HEK293T (cell line): Measurements from ENCODE around the gene DENR.

Experiments used
- CTCF ChIA-PET: fragments of 350-600 bp; formaldehyde crosslinking; extraction: SDS; loops from one replicate; lab custom pipeline; 2021; ENCODE audit warnings: antibody characterized with exemption, inconsistent platforms; lab: Yijun Ruan, JAX
- POLR2A ChIA-PET: fragments of 350-600 bp; formaldehyde crosslinking; extraction: SDS; loops from one replicate; lab custom pipeline; 2020; ENCODE audit warnings: antibody characterized with exemption, inconsistent platforms; lab: Yijun Ruan, JAX
- DNase-seq: peaks from one replicate; pipeline ENCODE4 v3.0.0; 2012; ENCODE audit warnings: mixed read lengths; ENCODE audit errors: extremely low spot score
- ARNT ChIP-seq: fragments of 450-650 bp; IDR thresholded peaks from 2 replicates; pipeline ENCODE4 v1.6.1; 2017; ENCODE audit warnings: mild to moderate bottlenecking
- BHLHE40 ChIP-seq: fragments of 450-650 bp; IDR thresholded peaks from 2 replicates; pipeline ENCODE4 v1.6.1; 2016; ENCODE audit warnings: mild to moderate bottlenecking, moderate library complexity, borderline replicate concordance
- CTBP1 ChIP-seq: fragments of 450-650 bp; IDR thresholded peaks from 2 replicates; pipeline ENCODE4 v1.6.1; 2016; ENCODE audit warnings: borderline replicate concordance
- ELF4 ChIP-seq: fragments of 450-650 bp; IDR thresholded peaks from 2 replicates; pipeline ENCODE4 v1.6.1; 2017; ENCODE audit warnings: antibody characterized with exemption
- FOXA1 ChIP-seq: fragments of 450-650 bp; IDR thresholded peaks from 2 replicates; pipeline ENCODE4 v1.6.1; 2016; ENCODE audit warnings: mild to moderate bottlenecking
- FOXK2 ChIP-seq: fragments of 450-650 bp; IDR thresholded peaks from 2 replicates; pipeline ENCODE4 v1.6.1; 2016; ENCODE audit warnings: mild to moderate bottlenecking
- FOXM1 ChIP-seq: fragments of 450-650 bp; IDR thresholded peaks from 2 replicates; pipeline ENCODE4 v1.6.1; 2017; ENCODE audit warnings: mild to moderate bottlenecking, borderline replicate concordance
- HDGF ChIP-seq: fragments of 450-650 bp; IDR thresholded peaks from 2 replicates; pipeline ENCODE4 v1.6.1; 2017; ENCODE audit warnings: antibody characterized with exemption, borderline replicate concordance
- L3MBTL2 ChIP-seq: fragments of 450-650 bp; conservative IDR thresholded peaks from 2 replicates; pipeline ENCODE4 v1.6.1; 2016; ENCODE audit warnings: mild to moderate bottlenecking
- LEF1 ChIP-seq: fragments of 450-650 bp; IDR thresholded peaks from 2 replicates; pipeline ENCODE4 v1.6.1; 2017; ENCODE audit warnings: mild to moderate bottlenecking, borderline replicate concordance
- NFRKB ChIP-seq: fragments of 450-650 bp; IDR thresholded peaks from 2 replicates; pipeline ENCODE4 v1.6.1; 2016; ENCODE audit warnings: mild to moderate bottlenecking, moderate library complexity
- PKNOX1 ChIP-seq: fragments of 450-650 bp; IDR thresholded peaks from 2 replicates; pipeline ENCODE4 v1.6.1; 2016
- SP1 ChIP-seq: fragments of 450-650 bp; IDR thresholded peaks from 2 replicates; pipeline ENCODE4 v1.6.1; 2017
- SUZ12 ChIP-seq: fragments of 450-650 bp; IDR thresholded peaks from 2 replicates; pipeline ENCODE4 v1.6.1; 2016; ENCODE audit warnings: mild to moderate bottlenecking
- TARDBP ChIP-seq: fragments of 450-650 bp; IDR thresholded peaks from 2 replicates; pipeline ENCODE4 v1.6.1; 2016
- ZNF384 ChIP-seq: fragments of 450-650 bp; IDR thresholded peaks from 2 replicates; pipeline ENCODE4 v1.6.1; 2016

The DENR gene

GRCh38 chr12:122721057-122721545, 31.5 kb upstream of the DENR start:
- no peak for TF ChIP-seq LEF1
- TF ChIP-seq CTBP1: no peak
- no peak for TF ChIP-seq HDGF
- TF ChIP-seq ELF4: no peak
- TF ChIP-seq SUZ12: no peak
- no peak for TF ChIP-seq L3MBTL2
- no peak for TF ChIP-seq FOXK2
- TF ChIP-seq TARDBP: no peak
- no peak for TF ChIP-seq ARNT
- TF ChIP-seq PKNOX1: no peak
- TF ChIP-seq FOXM1: no peak
- no peak for TF ChIP-seq BHLHE40
- TF ChIP-seq NFRKB: no peak
- TF ChIP-seq ZNF384: no peak
- TF ChIP-seq FOXA1: no peak
- no peak for TF ChIP-seq SP1
- no peak for DNase-seq
- POLR2A ChIA-PET: no interaction called here
- CTCF ChIA-PET: no interaction called here

GRCh38 chr12:122722387-122722786, 30.2 kb upstream of the DENR start:
- POLR2A ChIA-PET: interaction anchor here (1.2 kb wide), 1 partner anchor 15 kb away, joined by 3 read pairs; no protein-coding TSS in a partner anchor
- CTCF ChIA-PET: interaction anchor here (0.7 kb wide), 2 partner anchors 14 to 22 kb away, joined by 3 read pairs; no protein-coding TSS in a partner anchor
- DNase-seq: no peak
- TF ChIP-seq FOXM1 (no peak), NFRKB (no peak), HDGF (no peak), ZNF384 (no peak), ARNT (no peak), CTBP1 (no peak), PKNOX1 (no peak), FOXK2 (no peak), LEF1 (no peak), SUZ12 (no peak), FOXA1 (no peak), BHLHE40 (no peak), ELF4 (no peak), TARDBP (no peak), SP1 (no peak), L3MBTL2 (no peak)

- TF ChIP-seq FOXM1 (no peak), SP1 (no peak), ARNT (no peak), FOXA1 (no peak), BHLHE40 (no peak), CTBP1 (no peak), L3MBTL2 (no peak), HDGF (no peak), PKNOX1 (no peak), FOXK2 (no peak), TARDBP (no peak), ELF4 (no peak), SUZ12 (no peak), NFRKB (no peak), ZNF384 (no peak), LEF1 (no peak)
- ChIA-PET POLR2A (no interaction called here), CTCF (no interaction called here)
- no peak for DNase-seq
Observed at GRCh38 chr12:122724641-122725243, 27.9 kb upstream of the DENR start.

- TF ChIP-seq SP1: no peak
- TF ChIP-seq SUZ12: no peak
- no peak for TF ChIP-seq TARDBP
- no peak for TF ChIP-seq FOXK2
- TF ChIP-seq FOXA1: no peak
- no peak for TF ChIP-seq ZNF384
- no peak for TF ChIP-seq L3MBTL2
- ChIA-PET CTCF (interaction anchor here (0.6 kb wide), 1 partner anchor 108 kb away, joined by 4 read pairs; no protein-coding TSS in a partner anchor), POLR2A (no interaction called here)
- DNase-seq: no peak
Observed at GRCh38 chr12:122725452-122726079, 27.1 kb upstream of the DENR start.

- ChIA-PET CTCF (interaction anchor here (0.6 kb wide), 1 partner anchor 107 kb away, joined by 4 read pairs; no protein-coding TSS in a partner anchor), POLR2A (interaction anchor here (1.3 kb wide), 1 partner anchor 9 kb away, joined by 3 read pairs; no protein-coding TSS in a partner anchor)
- DNase-seq: no peak
- TF ChIP-seq CTBP1 (no peak), FOXA1 (no peak), SP1 (no peak), PKNOX1 (no peak), ELF4 (no peak), NFRKB (no peak), HDGF (no peak)
Observed at GRCh38 chr12:122726080-122726558, 26.5 kb upstream of the DENR start.
